Measurements from ENCODE around the gene STH. TPM values are rescaled to one million over a fixed set of nuclear protein-coding genes. Genes with fewer than 3 reads are reported as not detected.
"Not testable (repeated sequence)": the region's sequence is repeated elsewhere in the genome, so short reads cannot be mapped to it uniquely, and the experiment has no call there.

Gene STH
- total RNA-seq, 2 donors from 2014 or later: not detected

- Mint-ChIP-seq H3K4me3 (no peak overlapping the region), H3K4me1 (no peaks in the 10 kb centered on the region), H3K27ac (no peak overlapping the region), H3K27me3 (no peaks in the 10 kb centered on the region), H3K36me3 (ENCODE audit: low read depth) (no peaks in the 10 kb centered on the region)
- DNase-seq (no peak), ATAC-seq (no peak)
- H3K9me3 ChIP-seq (ENCODE audit: control insufficient read depth, low read length, poor library complexity, severe bottlenecking): no peaks in the 10 kb centered on the region
Measured at GRCh38 chr17:46007461-46007965, 8.5 kb downstream of the STH start.

- no peaks in the 10 kb centered on the region for H3K4me1 Mint-ChIP-seq
- ATAC-seq: no peak
- H3K36me3 Mint-ChIP-seq (ENCODE audit: low read depth): no peaks in the 10 kb centered on the region
- H3K4me3 Mint-ChIP-seq: no peak overlapping the region
- no peak overlapping the region for H3K27ac Mint-ChIP-seq
- H3K27me3 Mint-ChIP-seq: no peaks in the 10 kb centered on the region
- H3K9me3 ChIP-seq (ENCODE audit: control insufficient read depth, low read length, poor library complexity, severe bottlenecking): no peaks in the 10 kb centered on the region
- DNase-seq: no peak
Measured at GRCh38 chr17:46008591-46008990, 9.5 kb downstream of the STH start.

GRCh38 chr17:46009681-46010596 lies 10.9 kb downstream of the STH start:
- no peaks in the 10 kb centered on the region for H3K36me3 Mint-ChIP-seq (ENCODE audit: low read depth)
- H3K4me3 Mint-ChIP-seq: no peak overlapping the region
- no peaks in the 10 kb centered on the region for H3K4me1 Mint-ChIP-seq
- H3K27me3 Mint-ChIP-seq: no peaks in the 10 kb centered on the region
- H3K9me3 ChIP-seq (ENCODE audit: control insufficient read depth, low read length, poor library complexity, severe bottlenecking): no peaks in the 10 kb centered on the region
- no peak for DNase-seq
- ATAC-seq: no peak
- H3K27ac Mint-ChIP-seq: no peak overlapping the region

- Mint-ChIP-seq H3K4me3 (no peak overlapping the region), H3K27me3 (no peaks in the 10 kb centered on the region), H3K27ac (no peak overlapping the region), H3K4me1 (no peaks in the 10 kb centered on the region), H3K36me3 (ENCODE audit: low read depth) (no peaks in the 10 kb centered on the region)
- no peak for DNase-seq
- no peaks in the 10 kb centered on the region for H3K9me3 ChIP-seq (ENCODE audit: control insufficient read depth, low read length, poor library complexity, severe bottlenecking)
- no peak for ATAC-seq
Measured at GRCh38 chr17:46010597-46011186, 11.6 kb downstream of the STH start.

GRCh38 chr17:46011711-46012505 lies 12.9 kb downstream of the STH start:
- ATAC-seq (no peak), DNase-seq (no peak)
- H3K36me3 Mint-ChIP-seq (ENCODE audit: low read depth): no peaks in the 10 kb centered on the region
- no peak overlapping the region for H3K27ac Mint-ChIP-seq
- H3K4me3 Mint-ChIP-seq: no peak overlapping the region
- H3K27me3 Mint-ChIP-seq: no peaks in the 10 kb centered on the region
- H3K4me1 Mint-ChIP-seq: no peaks in the 10 kb centered on the region
- no peaks in the 10 kb centered on the region for H3K9me3 ChIP-seq (ENCODE audit: control insufficient read depth, low read length, poor library complexity, severe bottlenecking)

- H3K27ac Mint-ChIP-seq: no peak overlapping the region
- H3K36me3 Mint-ChIP-seq (ENCODE audit: low read depth): no peaks in the 10 kb centered on the region
- no peak overlapping the region for H3K4me3 Mint-ChIP-seq
- no peaks in the 10 kb centered on the region for H3K27me3 Mint-ChIP-seq
- no peaks in the 10 kb centered on the region for H3K4me1 Mint-ChIP-seq
- DNase-seq (no peak), ATAC-seq (no peak)
- H3K9me3 ChIP-seq (ENCODE audit: control insufficient read depth, low read length, poor library complexity, severe bottlenecking): no peaks in the 10 kb centered on the region
Measured at GRCh38 chr17:46012506-46013079, 13.5 kb downstream of the STH start.

- no peaks in the 10 kb centered on the region for H3K9me3 ChIP-seq (ENCODE audit: control insufficient read depth, low read length, poor library complexity, severe bottlenecking)
- Mint-ChIP-seq H3K27me3 (no peaks in the 10 kb centered on the region), H3K27ac (no peak overlapping the region), H3K4me1 (no peaks in the 10 kb centered on the region), H3K36me3 (ENCODE audit: low read depth) (no peaks in the 10 kb centered on the region), H3K4me3 (no peak overlapping the region)
- DNase-seq: no peak
- ATAC-seq: no peak
Measured at GRCh38 chr17:46013127-46013501, 14.1 kb downstream of the STH start.

GRCh38 chr17:46013502-46014165 lies 14.6 kb downstream of the STH start:
- H3K36me3 Mint-ChIP-seq (ENCODE audit: low read depth): no peaks in the 10 kb centered on the region
- H3K27ac Mint-ChIP-seq: no peak overlapping the region
- peaks cover 3% of the 10 kb centered on the region for H3K4me1 Mint-ChIP-seq
- no peak for DNase-seq
- H3K27me3 Mint-ChIP-seq: no peaks in the 10 kb centered on the region
- H3K9me3 ChIP-seq (ENCODE audit: control insufficient read depth, low read length, poor library complexity, severe bottlenecking): no peaks in the 10 kb centered on the region
- no peak for ATAC-seq
- H3K4me3 Mint-ChIP-seq: no peak overlapping the region

- H3K27me3 Mint-ChIP-seq; H3K36me3 Mint-ChIP-seq (ENCODE audit: low read depth); DNase-seq; H3K9me3 ChIP-seq (ENCODE audit: control insufficient read depth, low read length, poor library complexity, severe bottlenecking); H3K4me3 Mint-ChIP-seq; ATAC-seq: not testable (repeated sequence)
- Mint-ChIP-seq H3K27ac (peak overlapping the region; percentile 92), H3K4me1 (peaks cover 15% of the 10 kb centered on the region)
Measured at GRCh38 chr17:46019408-46019925, 20.4 kb downstream of the STH start.

- DNase-seq (peak in 2 of 3 donors; percentile 33 to 37), ATAC-seq (peak; percentile 98)
- Mint-ChIP-seq H3K27me3 (no peaks in the 10 kb centered on the region), H3K27ac (peak overlapping the region; percentile 91), H3K4me3 (peak overlapping the region; percentile 57), H3K36me3 (ENCODE audit: low read depth) (no peaks in the 10 kb centered on the region), H3K4me1 (peaks cover 15% of the 10 kb centered on the region)
- H3K9me3 ChIP-seq (ENCODE audit: control insufficient read depth, low read length, poor library complexity, severe bottlenecking): no peaks in the 10 kb centered on the region
Measured at GRCh38 chr17:46020023-46020761, 21.1 kb downstream of the STH start.

GRCh38 chr17:46020998-46021397 lies 21.9 kb downstream of the STH start:
- Mint-ChIP-seq H3K36me3 (ENCODE audit: low read depth) (no peaks in the 10 kb centered on the region), H3K27me3 (no peaks in the 10 kb centered on the region), H3K4me3 (no peak overlapping the region), H3K27ac (peak overlapping the region; percentile 91), H3K4me1 (peaks cover 18% of the 10 kb centered on the region)
- H3K9me3 ChIP-seq (ENCODE audit: control insufficient read depth, low read length, poor library complexity, severe bottlenecking): no peaks in the 10 kb centered on the region
- no peak for DNase-seq
- no peak for ATAC-seq

GRCh38 chr17:46023366-46023765 lies 24.3 kb downstream of the STH start:
- not testable (repeated sequence) for ATAC-seq; DNase-seq; H3K36me3 Mint-ChIP-seq (ENCODE audit: low read depth); H3K4me3 Mint-ChIP-seq; H3K27me3 Mint-ChIP-seq; H3K9me3 ChIP-seq (ENCODE audit: control insufficient read depth, low read length, poor library complexity, severe bottlenecking)
- Mint-ChIP-seq H3K27ac (peak overlapping the region; percentile 77), H3K4me1 (peaks cover 20% of the 10 kb centered on the region)

All from T-helper 17 cell (primary cell).